ENCODE measurements around the gene C1QTNF3. TPM values are rescaled to one million over a fixed set of nuclear protein-coding genes. Genes with fewer than 3 reads are reported as not detected.

The C1QTNF3 gene
- total and polyA plus RNA-seq, 2 donors (not counting 3 experiments of a cell fraction or from before 2014, with no cell fraction given), result 1.6 TPM

GRCh38 chr5:34064656-34065055 lies 21.6 kb upstream of the C1QTNF3 start:
- H3K4me3 ChIP-seq (replicated peaks in 1 of 3; ENCODE audit: insufficient read depth in 1 of 3, low read depth in 1 of 3, low read length in 3 of 3), result no peak overlapping the region
- no peaks in the 10 kb centered on the region for H3K79me2 ChIP-seq (ENCODE audit: control insufficient read depth, insufficient read depth, low read length)
- no peak overlapping the region for H3K9ac ChIP-seq (replicated peaks; ENCODE audit: extremely low read depth, insufficient read depth, low read length)
- TF ChIP-seq EZH2 (IDR thresholded peaks at IDR 0.05; ENCODE audit: borderline replicate concordance, low read depth, low read length, severe bottlenecking), result no peak
- H3K9me1 ChIP-seq (replicated peaks; ENCODE audit: control insufficient read depth, extremely low read depth, insufficient read depth, low read length), result no peaks in the 10 kb centered on the region
- FAIRE-seq (no peak), DNase-seq (ENCODE audit: low read depth, low spot score) (no peak)
- no peaks in the 10 kb centered on the region for H3K4me1 ChIP-seq (ENCODE audit: control insufficient read depth, extremely low read depth, insufficient read depth, low read length)
- BruUV-seq (replicated peaks), result no TSS peak
- H3K4me2 ChIP-seq (ENCODE audit: insufficient read depth, low read length), result no peak overlapping the region
- CTCF ChIA-PET, result no interaction called here
- POLR2A ChIA-PET, result no interaction called here
- no peaks in the 10 kb centered on the region for H3K27me3 ChIP-seq (ENCODE audit: control insufficient read depth in 2 of 2, insufficient read depth in 2 of 2, low read length in 2 of 2)
- intact Hi-C loops (cut with micrococcal nuclease), result no loop called here
- dilution Hi-C loops (cut with MboI; ENCODE audit: extremely low pct_ligation_motif_present, low sequenced_read_pairs), result no loop called here
- no peaks in the 10 kb centered on the region for H3K36me3 ChIP-seq (ENCODE audit: control insufficient read depth in 2 of 2, extremely low read depth in 1 of 2, insufficient read depth in 2 of 2, low read length in 2 of 2)
- H3K27ac ChIP-seq (ENCODE audit: insufficient read depth, low read depth, low read length), result no peak overlapping the region
- H2AFZ ChIP-seq (ENCODE audit: low read depth, low read length), result no peak overlapping the region
- H3K9me3 ChIP-seq (replicated peaks; ENCODE audit: control insufficient read depth, insufficient read depth, low read length), result no peaks in the 10 kb centered on the region
- no peaks in the 10 kb centered on the region for H4K20me1 ChIP-seq (replicated peaks; ENCODE audit: control insufficient read depth, extremely low read depth, insufficient read depth, low read length)

- no peaks in the 10 kb centered on the region for H4K20me1 ChIP-seq (replicated peaks; ENCODE audit: control insufficient read depth, extremely low read depth, insufficient read depth, low read length)
- H3K9ac ChIP-seq (replicated peaks; ENCODE audit: extremely low read depth, insufficient read depth, low read length), result no peak overlapping the region
- POLR2A ChIA-PET, result no interaction called here
- H3K36me3 ChIP-seq (ENCODE audit: control insufficient read depth in 2 of 2, extremely low read depth in 1 of 2, insufficient read depth in 2 of 2, low read length in 2 of 2), result no peaks in the 10 kb centered on the region
- DNase-seq (ENCODE audit: low read depth, low spot score) (no peak), FAIRE-seq (no peak)
- intact Hi-C loops (cut with micrococcal nuclease) (no loop called here), dilution Hi-C loops (cut with MboI; ENCODE audit: extremely low pct_ligation_motif_present, low sequenced_read_pairs) (no loop called here)
- H3K27ac ChIP-seq (ENCODE audit: insufficient read depth, low read depth, low read length), result no peak overlapping the region
- H3K9me3 ChIP-seq (replicated peaks; ENCODE audit: control insufficient read depth, insufficient read depth, low read length), result no peaks in the 10 kb centered on the region
- H3K4me1 ChIP-seq (ENCODE audit: control insufficient read depth, extremely low read depth, insufficient read depth, low read length), result no peaks in the 10 kb centered on the region
- no peaks in the 10 kb centered on the region for H3K27me3 ChIP-seq (ENCODE audit: control insufficient read depth in 2 of 2, insufficient read depth in 2 of 2, low read length in 2 of 2)
- CTCF ChIA-PET, result no interaction called here
- no peak for TF ChIP-seq MYC (IDR thresholded peaks at IDR 0.05; ENCODE audit: low read depth, low read length)
- TF ChIP-seq JUN (IDR thresholded peaks at IDR 0.05; ENCODE audit: borderline replicate concordance, insufficient read depth, insufficient read length, low read depth), result no peak
- TF ChIP-seq POLR2AphosphoS5 (IDR thresholded peaks at IDR 0.05; ENCODE audit: insufficient read depth, low read depth, low read length), result no peak
- no peaks in the 10 kb centered on the region for H3K79me2 ChIP-seq (ENCODE audit: control insufficient read depth, insufficient read depth, low read length)
- no TSS peak for BruUV-seq (replicated peaks)
- no peak overlapping the region for H2AFZ ChIP-seq (ENCODE audit: low read depth, low read length)
- H3K4me2 ChIP-seq (ENCODE audit: insufficient read depth, low read length), result no peak overlapping the region
- no peak overlapping the region for H3K4me3 ChIP-seq (replicated peaks in 1 of 3; ENCODE audit: insufficient read depth in 1 of 3, low read depth in 1 of 3, low read length in 3 of 3)
- no peaks in the 10 kb centered on the region for H3K9me1 ChIP-seq (replicated peaks; ENCODE audit: control insufficient read depth, extremely low read depth, insufficient read depth, low read length)
Measured at GRCh38 chr5:34062419-34062818, 19.4 kb upstream of the C1QTNF3 start.
